Peyer's patch (tissue), 4 donors: ENCODE data around the gene HDGF. TPM values are rescaled to one million over a fixed set of nuclear protein-coding genes. Genes with fewer than 3 reads are reported as not detected.

ENCODE experiments used
- DNase-seq, 3 donors: peaks; one replicate each; pipeline ENCODE4 v3.0.0-alpha.2; 2017 to 2019
- H3K27ac ChIP-seq, 4 donors: fragments of 200-600 bp; sonication (generic); one replicate each; pipeline ENCODE4 v1.5.1; 2016 to 2019
- H3K27me3 ChIP-seq, 2 donors: fragments of 200-600 bp; sonication (generic); one replicate each; pipeline ENCODE4 v1.5.1; 2019
- H3K36me3 ChIP-seq, 3 donors: fragments of 200-600 bp; sonication (generic); one replicate each; pipeline ENCODE4 v1.5.1; 2016 to 2019
- H3K4me1 ChIP-seq, 4 donors: fragments of 200-600 bp; sonication (generic); one replicate each; pipeline ENCODE4 v1.5.1; 2016 to 2019
- H3K4me3 ChIP-seq, 4 donors: fragments of 200-600 bp; sonication (generic); 1 replicate in 3 of 4; 2 replicates in 1 of 4; pipeline ENCODE4 v1.5.1; 2016 to 2019; ENCODE audit warnings: mild to moderate bottlenecking in 1 of 4
- H3K9me3 ChIP-seq, 4 donors: fragments of 200-600 bp; sonication (generic); one replicate each; pipeline ENCODE4 v1.5.1; 2016 to 2019; ENCODE audit warnings: mild to moderate bottlenecking in 1 of 4
- POLR2A ChIP-seq, 2 donors: fragments of 450-650 bp; IDR thresholded peaks; one replicate each; pipeline ENCODE4 v1.5.1; 2017; ENCODE audit warnings: antibody characterized with exemption in 2 of 2, mild to moderate bottlenecking in 2 of 2, moderate library complexity in 2 of 2
- total RNA-seq, 4 donors: library from RNA; depleted of rRNA; stranded (reverse); fragments of >200 nt; gene quantifications; one replicate each; pipeline ENCODE4 v1.1.0, GENCODE V29; 2016
- TF ChIP-seq, protein P1 (sequence below), 6 experiments: fragments of 450-650 bp in 4 of 6; fragments of 200-600 bp in 2 of 6; sonication (generic) in 1 of 6; IDR thresholded peaks; one replicate each; pipeline ENCODE4 v1.5.1; 2017 to 2019; ENCODE audit warnings: antibody characterized with exemption in 6 of 6, mild to moderate bottlenecking in 3 of 6, moderate library complexity in 1 of 6

The HDGF gene
- total RNA-seq, 4 donors from 2014 or later, result 234 to 309 (median 281) TPM

DNA sequence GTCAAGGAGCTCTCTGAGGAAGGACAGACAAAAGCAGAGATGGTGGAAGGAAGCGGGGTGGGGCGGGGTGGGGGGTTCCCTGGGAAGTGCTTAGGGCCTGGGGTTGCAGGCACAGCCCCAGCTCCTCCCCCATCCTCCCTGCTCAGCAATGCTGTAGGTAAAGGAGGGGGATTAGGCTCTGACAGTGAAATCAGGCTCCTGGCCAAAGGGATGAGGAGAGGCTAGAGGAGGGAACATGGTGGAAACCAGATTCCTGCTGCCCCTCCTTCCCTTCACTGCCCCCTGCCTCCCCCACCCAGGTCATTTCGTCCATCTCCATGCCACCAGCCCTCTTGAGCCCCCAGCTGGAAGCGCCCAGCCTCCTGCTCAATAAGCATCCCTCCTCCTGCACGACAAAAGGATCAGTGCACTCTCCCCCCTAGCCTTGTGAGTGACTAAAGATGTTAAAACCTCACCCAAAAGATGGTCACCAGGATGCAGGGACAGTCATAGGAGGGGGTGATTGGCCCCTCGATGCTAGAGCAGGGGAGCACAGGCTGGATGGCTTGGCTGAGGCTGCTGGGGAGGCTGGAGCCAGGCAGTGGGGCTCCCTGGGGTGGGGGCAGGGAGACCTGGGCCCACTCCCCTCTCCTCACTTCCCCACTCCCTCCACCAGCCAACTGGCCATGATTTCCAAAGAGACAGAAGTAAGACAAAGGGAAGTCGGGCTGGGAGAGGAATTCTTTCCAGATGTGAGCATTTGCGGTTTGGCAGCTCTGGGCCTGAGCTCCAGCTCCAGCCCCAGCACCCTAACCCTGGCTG is 43.9 kb downstream of the HDGF start:
- DNase-seq, result no peak
- no peak overlapping the region for H3K27ac ChIP-seq

DNA sequence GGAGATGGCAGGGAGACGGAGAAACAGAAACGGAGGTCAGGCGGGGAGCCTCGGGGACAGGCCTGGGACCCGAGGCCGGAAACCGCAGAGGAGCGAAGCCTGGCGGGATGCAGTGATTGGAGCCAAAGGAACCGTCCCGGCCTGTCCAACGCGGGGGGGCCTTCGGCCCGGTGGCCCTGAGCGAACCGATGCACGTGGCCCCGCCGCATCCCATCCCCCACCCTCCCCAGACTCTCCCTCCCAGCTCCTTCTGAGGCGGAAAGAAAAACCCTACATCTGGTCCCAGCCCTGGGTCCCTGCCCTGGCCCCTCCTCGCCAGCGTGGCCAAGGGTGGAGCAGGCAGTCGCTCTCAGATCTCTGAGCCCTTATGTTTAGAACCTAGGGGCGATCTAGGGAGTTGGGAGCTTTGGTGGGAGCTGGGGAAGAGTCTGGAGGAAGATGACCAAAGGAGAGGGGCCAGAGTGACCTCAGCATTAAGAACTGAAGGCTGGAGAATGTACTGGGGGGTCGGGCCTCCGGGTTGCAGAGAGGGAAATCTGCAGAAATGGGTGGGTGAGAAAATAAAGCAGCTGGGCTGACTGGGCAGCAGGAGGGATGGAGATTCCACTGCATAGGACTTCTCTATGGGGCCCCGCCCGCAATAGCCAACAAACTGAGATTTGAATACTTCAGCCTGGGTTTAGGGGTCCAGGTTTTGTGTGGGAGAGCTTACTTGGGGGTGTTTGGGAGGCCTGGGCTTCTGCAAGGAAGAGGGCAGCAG is 44.6 kb downstream of the HDGF start:
- DNase-seq, result peak in 1 of 3 donors; percentile 61
- Histone ChIP-seq H3K36me3 (no peaks in the 10 kb centered on the region), H3K4me3 (peak overlapping the region; percentile 30 to 56 (median 45)), H3K9me3 (no peaks in the 10 kb centered on the region), H3K4me1 (peaks cover 7 to 42% (median 22%) of the 10 kb centered on the region in 4 donors), H3K27me3 (no peaks in the 10 kb centered on the region), H3K27ac (peak overlapping the region in 3 of 4 donors; percentile 5 to 67 (median 59))
- TF ChIP-seq, protein P1, sequence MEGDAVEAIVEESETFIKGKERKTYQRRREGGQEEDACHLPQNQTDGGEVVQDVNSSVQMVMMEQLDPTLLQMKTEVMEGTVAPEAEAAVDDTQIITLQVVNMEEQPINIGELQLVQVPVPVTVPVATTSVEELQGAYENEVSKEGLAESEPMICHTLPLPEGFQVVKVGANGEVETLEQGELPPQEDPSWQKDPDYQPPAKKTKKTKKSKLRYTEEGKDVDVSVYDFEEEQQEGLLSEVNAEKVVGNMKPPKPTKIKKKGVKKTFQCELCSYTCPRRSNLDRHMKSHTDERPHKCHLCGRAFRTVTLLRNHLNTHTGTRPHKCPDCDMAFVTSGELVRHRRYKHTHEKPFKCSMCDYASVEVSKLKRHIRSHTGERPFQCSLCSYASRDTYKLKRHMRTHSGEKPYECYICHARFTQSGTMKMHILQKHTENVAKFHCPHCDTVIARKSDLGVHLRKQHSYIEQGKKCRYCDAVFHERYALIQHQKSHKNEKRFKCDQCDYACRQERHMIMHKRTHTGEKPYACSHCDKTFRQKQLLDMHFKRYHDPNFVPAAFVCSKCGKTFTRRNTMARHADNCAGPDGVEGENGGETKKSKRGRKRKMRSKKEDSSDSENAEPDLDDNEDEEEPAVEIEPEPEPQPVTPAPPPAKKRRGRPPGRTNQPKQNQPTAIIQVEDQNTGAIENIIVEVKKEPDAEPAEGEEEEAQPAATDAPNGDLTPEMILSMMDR (IDR thresholded peaks at IDR 0.05), result no peak
- no peak for TF ChIP-seq POLR2A (IDR thresholded peaks at IDR 0.05)

More for the DNA sequence above, 43.9 kb downstream of the HDGF start:
- H3K36me3 ChIP-seq, result no peaks in the 10 kb centered on the region
- peaks cover 7 to 42% (median 22%) of the 10 kb centered on the region in 4 donors for H3K4me1 ChIP-seq
- H3K4me3 ChIP-seq, result no peak overlapping the region
- no peaks in the 10 kb centered on the region for H3K27me3 ChIP-seq
- TF ChIP-seq POLR2A (IDR thresholded peaks at IDR 0.05), result no peak
- TF ChIP-seq, protein P1 (IDR thresholded peaks at IDR 0.05), result no peak
- no peaks in the 10 kb centered on the region for H3K9me3 ChIP-seq

GRCh38 chr1:156705918-156706656 is 45.4 kb downstream of the HDGF start:
- TF ChIP-seq, protein P1 (IDR thresholded peaks at IDR 0.05), result peak; percentile 44 to 78 (median 62)
- TF ChIP-seq POLR2A (IDR thresholded peaks at IDR 0.05), result no peak
- peak; percentile 64 to 79 (median 65) for DNase-seq
- H3K4me1 ChIP-seq, result peaks cover 7 to 42% (median 22%) of the 10 kb centered on the region in 4 donors
- H3K4me3 ChIP-seq, result peak overlapping the region; percentile 30 to 56 (median 45)
- H3K36me3 ChIP-seq, result no peaks in the 10 kb centered on the region
- peak overlapping the region in 3 of 4 donors; percentile 5 to 67 (median 59) for H3K27ac ChIP-seq
- H3K27me3 ChIP-seq, result no peaks in the 10 kb centered on the region
- H3K9me3 ChIP-seq, result no peaks in the 10 kb centered on the region

DNA sequence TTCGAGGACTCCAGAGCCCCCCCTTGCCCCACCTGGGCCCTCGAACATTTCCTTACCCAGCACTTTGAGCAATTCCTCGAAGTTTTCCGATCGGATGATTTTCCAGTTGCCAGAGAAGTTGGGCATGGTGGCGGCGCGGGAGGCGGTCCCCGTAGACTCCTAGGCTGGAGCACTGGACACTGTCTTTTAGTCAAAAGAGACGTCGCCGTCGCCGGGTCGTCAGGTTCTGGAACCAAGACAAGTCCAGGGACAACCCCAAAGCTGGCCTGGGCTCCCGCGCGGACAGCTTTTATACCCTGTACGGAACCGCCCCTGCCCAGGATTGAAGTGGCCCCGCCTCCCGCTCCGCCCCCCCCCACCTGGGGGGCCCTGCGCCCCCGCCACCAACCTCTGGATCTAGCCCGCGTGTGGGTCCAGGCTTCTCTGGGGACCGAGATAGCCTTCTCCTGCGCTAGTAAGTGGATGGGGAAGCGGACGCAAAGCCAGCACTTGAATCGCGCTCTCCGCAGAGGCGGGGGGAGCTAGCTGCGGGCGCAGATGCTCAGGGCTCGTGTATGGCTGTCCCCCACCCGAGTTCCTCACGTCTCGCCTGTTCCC is 46.1 kb downstream of the HDGF start, which contains the start of gene CRABP2:
Gene CRABP2 (minus strand): TSS at position 263 of the 597 bp plus-strand sequence. CDS start 137 bp downstream, at position 126.
- H3K4me3 ChIP-seq, result peak within 1 kb of the TSS; percentile 30 to 56 (median 45)
- TF ChIP-seq, protein P1 (IDR thresholded peaks at IDR 0.05), result no peak
- no peak for TF ChIP-seq POLR2A (IDR thresholded peaks at IDR 0.05)
- H3K36me3 ChIP-seq, result no peaks in the 10 kb centered on the region
- peaks cover 7 to 40% (median 22%) of the 10 kb centered on the region in 4 donors for H3K4me1 ChIP-seq
- H3K27ac ChIP-seq, result peak within 1 kb of the TSS in 3 of 4 donors; percentile 5 to 67 (median 59)
- DNase-seq, result peak in 1 of 3 donors; percentile 55
- no peaks in the 10 kb centered on the region for H3K9me3 ChIP-seq
- H3K27me3 ChIP-seq, result no peaks in the 10 kb centered on the region

GRCh38 chr1:156704930-156705320 is 46.5 kb downstream of the HDGF start:
- Histone ChIP-seq H3K27me3 (no peaks in the 10 kb centered on the region), H3K27ac (no peak overlapping the region)
- DNase-seq, result peak in 1 of 3 donors; percentile 56

More at GRCh38 chr1:156704930-156705320, 46.5 kb downstream of the HDGF start:
- Histone ChIP-seq H3K4me1 (peaks cover 7 to 35% (median 22%) of the 10 kb centered on the region in 4 donors), H3K4me3 (peak overlapping the region; percentile 30 to 56 (median 45)), H3K36me3 (no peaks in the 10 kb centered on the region), H3K9me3 (no peaks in the 10 kb centered on the region)
- TF ChIP-seq, protein P1 (IDR thresholded peaks at IDR 0.05), result no peak
